NT2/D1 (cell line): ENCODE results near the gene HACE1.
"Not testable (repeated sequence)": the region's sequence is repeated elsewhere in the genome, so short reads cannot be mapped to it uniquely, and the experiment has no call there.

Source experiments
- DNase-seq: peaks from one replicate; pipeline ENCODE4 v3.0.0-alpha.2; 2011; ENCODE audit warnings: low read depth, low spot score
- H3K27me3 ChIP-seq: 2 replicates; pipeline ENCODE4 v1.6.0; 2011; ENCODE audit warnings: mild to moderate bottlenecking; ENCODE audit not compliant: insufficient read length, insufficient read depth
- H3K36me3 ChIP-seq: 2 replicates; pipeline ENCODE4 v1.6.1; 2011; ENCODE audit warnings: mild to moderate bottlenecking, low read length, mixed read lengths; ENCODE audit not compliant: insufficient read depth, insufficient read length
- H3K4me1 ChIP-seq: 2 replicates; pipeline ENCODE4 v1.5.1; 2011; ENCODE audit not compliant: insufficient read depth, insufficient read length
- H3K4me3 ChIP-seq: 2 replicates; pipeline ENCODE4 v1.5.1; 2011; ENCODE audit warnings: low read depth; ENCODE audit not compliant: insufficient read length
- H3K9ac ChIP-seq: 2 replicates; pipeline ENCODE4 v1.6.0; 2011; ENCODE audit warnings: low read depth; ENCODE audit not compliant: insufficient read length
- H3K9me3 ChIP-seq: 2 replicates; pipeline ENCODE4 v1.5.1; 2011; ENCODE audit warnings: mild to moderate bottlenecking, low read length; ENCODE audit not compliant: insufficient read depth
- SUZ12 ChIP-seq: IDR thresholded peaks from 2 replicates; pipeline ENCODE4 v1.6.1; 2011; ENCODE audit not compliant: insufficient read length, insufficient read depth; ENCODE audit errors: extremely low read depth
- YY1 ChIP-seq: IDR thresholded peaks from 2 replicates; pipeline ENCODE4 v1.6.1; 2011; ENCODE audit not compliant: insufficient read length, insufficient read depth
- ZNF274 ChIP-seq: IDR thresholded peaks from 2 replicates; pipeline ENCODE4 v1.6.1; 2011; ENCODE audit warnings: mild to moderate bottlenecking, low read depth, low read length

Gene HACE1

DNA sequence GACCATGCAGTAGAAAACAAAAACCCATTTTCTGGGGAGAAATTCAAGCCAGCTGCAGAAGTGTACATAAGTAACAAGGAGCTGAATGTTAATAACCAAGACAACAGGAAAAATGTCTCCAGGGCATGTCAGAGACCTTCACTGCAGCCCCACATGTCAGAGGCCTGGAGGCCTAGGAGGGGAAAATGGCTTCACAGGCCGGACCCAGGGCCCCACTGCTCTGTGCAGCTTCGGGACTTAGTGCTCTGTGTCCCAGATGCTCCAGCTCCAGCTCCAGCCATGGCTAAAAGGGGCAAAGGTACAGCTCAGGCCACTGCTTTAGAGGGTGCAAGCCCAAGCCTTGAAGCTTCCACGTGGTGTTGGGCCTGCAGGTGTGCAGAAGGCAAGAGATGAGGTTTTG lies 43.6 kb downstream of the HACE1 start:
- Histone ChIP-seq H3K36me3 (peaks cover 2% of the 10 kb centered on the region), H3K9me3 (no peaks in the 10 kb centered on the region), H3K9ac (no peak overlapping the region), H3K4me3 (no peak overlapping the region), H3K4me1 (no peaks in the 10 kb centered on the region), H3K27me3 (no peaks in the 10 kb centered on the region)
- DNase-seq: no peak
- TF ChIP-seq SUZ12 (no peak), ZNF274 (no peak), YY1 (no peak)

DNA sequence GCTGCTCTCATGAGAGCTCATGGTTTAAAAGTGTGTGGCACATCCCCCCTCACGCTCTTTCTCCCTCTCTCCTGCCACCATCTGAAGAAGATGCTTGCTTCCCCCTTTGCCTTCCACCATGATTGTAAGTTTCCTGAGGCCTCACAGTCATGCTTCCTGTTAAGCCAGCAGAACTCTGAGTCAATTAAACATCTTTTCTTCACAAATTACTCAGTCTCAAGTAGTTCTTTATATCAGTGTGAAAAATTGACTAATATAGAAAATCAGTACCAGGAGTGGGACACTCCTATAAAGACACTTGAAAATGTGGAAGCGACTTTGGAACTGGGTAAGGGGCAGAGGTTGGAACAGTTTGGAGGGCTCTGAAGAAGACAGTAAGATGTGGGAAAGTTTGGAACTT lies 45.0 kb downstream of the HACE1 start:
- no peak for DNase-seq
- peaks cover 2% of the 10 kb centered on the region for H3K36me3 ChIP-seq
- no peak overlapping the region for H3K4me3 ChIP-seq
- H3K9ac ChIP-seq: no peak overlapping the region
- no peaks in the 10 kb centered on the region for H3K9me3 ChIP-seq
- TF ChIP-seq ZNF274: no peak
- TF ChIP-seq YY1: no peak
- TF ChIP-seq SUZ12: no peak
- H3K27me3 ChIP-seq: no peaks in the 10 kb centered on the region
- no peaks in the 10 kb centered on the region for H3K4me1 ChIP-seq

DNA sequence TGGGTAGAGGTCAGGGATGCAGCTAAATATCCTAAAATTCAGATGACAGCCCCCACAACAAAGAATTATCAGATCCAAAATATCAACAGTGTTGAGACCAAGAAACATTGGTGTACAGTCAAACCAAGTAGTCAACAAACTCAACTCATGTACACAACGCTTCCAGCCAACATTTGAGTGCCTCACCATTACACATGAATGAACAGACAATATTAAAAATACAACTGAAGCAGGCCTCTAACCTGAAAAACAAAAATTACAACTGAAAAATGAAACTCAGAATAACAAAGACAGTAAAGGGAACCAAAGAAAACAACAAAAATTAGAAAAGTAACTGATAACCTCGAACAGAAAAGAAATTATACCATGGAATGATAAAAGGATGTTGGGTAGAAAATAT lies 46.2 kb downstream of the HACE1 start:
- no peak for TF ChIP-seq YY1
- TF ChIP-seq ZNF274: no peak
- TF ChIP-seq SUZ12: no peak
- Histone ChIP-seq H3K36me3 (peaks cover 2% of the 10 kb centered on the region), H3K9me3 (no peaks in the 10 kb centered on the region), H3K4me3 (no peak overlapping the region), H3K27me3 (no peaks in the 10 kb centered on the region), H3K9ac (no peak overlapping the region), H3K4me1 (no peaks in the 10 kb centered on the region)
- DNase-seq: no peak

DNA sequence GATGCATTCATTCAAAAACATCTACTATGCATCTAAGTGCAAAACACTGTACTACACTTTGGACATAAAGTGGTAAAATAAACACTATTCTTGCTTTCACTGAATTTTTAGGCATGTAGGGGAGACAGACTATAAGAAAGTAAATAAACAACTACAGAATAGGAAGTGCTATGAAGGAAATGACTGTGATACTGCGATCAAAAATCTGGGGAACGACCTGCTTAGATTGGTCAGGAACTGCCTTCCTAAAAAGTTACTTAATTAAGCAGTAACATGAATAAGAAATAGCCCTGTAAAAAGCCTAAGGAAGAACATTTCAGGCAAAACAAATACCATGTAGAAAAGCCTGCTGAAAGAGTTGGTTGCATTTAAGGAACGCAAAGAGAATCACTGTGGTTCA lies 50.6 kb downstream of the HACE1 start:
- Histone ChIP-seq H3K27me3 (no peaks in the 10 kb centered on the region), H3K36me3 (no peaks in the 10 kb centered on the region), H3K9me3 (no peaks in the 10 kb centered on the region), H3K4me3 (no peak overlapping the region), H3K4me1 (no peaks in the 10 kb centered on the region), H3K9ac (no peak overlapping the region)
- no peak for DNase-seq
- TF ChIP-seq ZNF274: no peak
- TF ChIP-seq SUZ12: no peak
- no peak for TF ChIP-seq YY1

DNA sequence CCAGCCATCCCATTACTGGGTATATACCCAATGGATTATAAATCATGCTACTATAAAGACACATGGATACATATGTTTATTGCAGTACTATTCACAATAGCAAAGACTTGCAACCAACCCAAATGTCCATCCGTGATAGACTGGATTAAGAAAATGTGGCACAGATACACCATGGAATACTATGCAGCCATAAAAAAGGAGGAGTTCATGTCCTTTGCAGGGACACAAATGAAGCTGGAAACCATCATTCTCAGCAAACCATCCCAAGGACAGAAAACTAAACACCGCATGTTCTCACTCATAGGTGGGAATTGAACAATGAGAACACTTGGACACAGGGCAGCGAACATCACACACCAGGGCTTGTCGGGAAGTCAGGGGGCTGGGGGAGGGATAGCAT lies 54.4 kb downstream of the HACE1 start:
- H3K27me3 ChIP-seq, H3K36me3 ChIP-seq, DNase-seq, H3K4me3 ChIP-seq, H3K9me3 ChIP-seq, H3K9ac ChIP-seq, H3K4me1 ChIP-seq: not testable (repeated sequence)

DNA sequence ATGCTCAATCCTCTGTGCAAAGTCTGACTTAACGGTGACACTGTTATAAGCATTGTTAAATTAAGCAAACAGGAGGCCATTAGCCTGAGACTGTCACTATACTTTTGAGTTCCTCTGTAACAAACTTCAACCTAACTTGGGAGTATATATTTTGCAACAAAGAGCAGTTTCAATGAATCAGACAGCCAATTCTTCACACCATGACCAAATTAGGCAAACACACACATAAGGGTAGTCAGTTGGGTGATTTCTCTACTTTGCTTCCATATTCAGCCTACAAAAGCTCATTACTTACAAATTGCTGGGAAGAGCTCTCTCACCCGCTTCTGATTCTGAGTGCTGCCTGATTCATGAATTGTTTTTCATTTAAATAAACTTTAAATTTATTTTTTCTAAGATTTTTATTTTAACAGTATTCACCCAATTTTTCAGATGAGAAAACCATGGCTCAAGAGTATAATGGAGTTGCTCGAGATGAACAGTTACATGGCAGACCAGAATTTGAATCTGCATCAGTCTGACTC lies 60.5 kb downstream of the HACE1 start:
- H3K4me3 ChIP-seq: no peak overlapping the region
- no peak for TF ChIP-seq ZNF274
- TF ChIP-seq SUZ12: no peak
- no peak for TF ChIP-seq YY1
- no peaks in the 10 kb centered on the region for H3K4me1 ChIP-seq
- H3K9me3 ChIP-seq: no peaks in the 10 kb centered on the region
- DNase-seq: no peak
- H3K9ac ChIP-seq: no peak overlapping the region
- no peaks in the 10 kb centered on the region for H3K27me3 ChIP-seq
- H3K36me3 ChIP-seq: peaks cover 3% of the 10 kb centered on the region

DNA sequence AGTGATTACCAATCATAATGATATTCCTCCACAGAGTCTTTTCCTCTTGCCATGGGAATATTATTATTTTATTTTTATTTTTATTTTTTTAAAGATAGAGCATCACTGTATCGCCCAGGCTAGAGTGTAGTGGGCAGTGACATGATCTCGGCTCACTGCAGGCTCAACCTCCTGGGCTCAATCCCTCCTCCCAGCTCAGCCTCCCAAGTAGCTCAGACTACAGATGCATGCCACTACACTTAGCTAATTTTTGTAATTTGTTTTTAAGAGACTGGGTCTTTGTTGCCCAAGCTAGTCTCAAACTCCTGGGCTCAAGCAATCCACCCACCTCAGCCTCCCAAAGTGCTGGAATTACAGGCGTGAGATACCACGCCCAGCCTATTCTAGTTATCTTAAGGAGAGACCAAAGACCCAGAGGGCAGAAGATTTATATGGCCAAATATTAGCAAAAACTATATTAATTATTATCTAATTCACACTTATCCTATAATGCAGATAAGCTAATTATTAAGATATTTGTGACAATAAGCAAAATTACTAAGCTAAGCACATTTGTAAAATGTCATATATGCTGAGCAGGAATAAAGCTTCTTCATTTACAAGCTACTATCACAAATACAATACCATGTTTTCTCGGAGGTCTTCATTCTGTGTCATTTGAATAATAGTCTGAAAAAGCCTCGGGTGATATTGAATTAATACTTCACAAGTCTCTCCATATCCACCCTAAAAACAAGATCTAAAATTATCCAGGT lies 63.5 kb downstream of the HACE1 start:
- Histone ChIP-seq H3K9me3 (no peaks in the 10 kb centered on the region), H3K4me1 (no peaks in the 10 kb centered on the region), H3K36me3 (peaks cover 3% of the 10 kb centered on the region), H3K9ac (no peak overlapping the region), H3K4me3 (no peak overlapping the region), H3K27me3 (no peaks in the 10 kb centered on the region)
- no peak for DNase-seq
- no peak for TF ChIP-seq SUZ12
- no peak for TF ChIP-seq YY1
- TF ChIP-seq ZNF274: no peak

DNA sequence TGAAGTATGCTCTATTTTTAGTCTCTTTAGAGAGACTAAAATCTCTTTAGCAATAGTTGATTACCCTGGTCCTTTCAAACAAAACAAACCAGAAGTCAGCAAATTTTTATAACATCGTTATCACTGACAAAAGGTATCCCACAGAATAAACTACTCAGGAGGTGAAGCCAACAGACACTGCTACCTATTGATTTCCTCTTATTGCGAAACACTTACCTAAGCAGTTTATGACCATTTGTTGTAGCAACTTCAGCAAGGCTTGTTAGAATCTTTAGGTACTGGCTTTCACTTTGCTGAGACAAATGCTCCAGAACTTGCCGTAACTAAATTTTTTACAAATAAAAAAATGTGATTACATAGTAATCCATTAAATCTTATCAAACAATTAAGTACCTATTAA lies 64.4 kb downstream of the HACE1 start:
- TF ChIP-seq SUZ12 (no peak), ZNF274 (no peak), YY1 (no peak)
- DNase-seq: no peak

More for the DNA sequence above, 64.4 kb downstream of the HACE1 start:
- Histone ChIP-seq H3K9me3 (no peaks in the 10 kb centered on the region), H3K9ac (no peak overlapping the region), H3K4me3 (no peak overlapping the region), H3K36me3 (peaks cover 3% of the 10 kb centered on the region), H3K4me1 (no peaks in the 10 kb centered on the region), H3K27me3 (no peaks in the 10 kb centered on the region)
